SIG-M5 (cell line): Measurements from ENCODE around the gene GLIPR1L2.
"Not testable (repeated sequence)": the region's sequence is repeated elsewhere in the genome, so short reads cannot be mapped to it uniquely, and the experiment has no call there.

Experiments
- DNase-seq: peaks from one replicate; lab custom pipeline; 2025; lab: John Stamatoyannopoulos, UW

GLIPR1L2 gene

DNA sequence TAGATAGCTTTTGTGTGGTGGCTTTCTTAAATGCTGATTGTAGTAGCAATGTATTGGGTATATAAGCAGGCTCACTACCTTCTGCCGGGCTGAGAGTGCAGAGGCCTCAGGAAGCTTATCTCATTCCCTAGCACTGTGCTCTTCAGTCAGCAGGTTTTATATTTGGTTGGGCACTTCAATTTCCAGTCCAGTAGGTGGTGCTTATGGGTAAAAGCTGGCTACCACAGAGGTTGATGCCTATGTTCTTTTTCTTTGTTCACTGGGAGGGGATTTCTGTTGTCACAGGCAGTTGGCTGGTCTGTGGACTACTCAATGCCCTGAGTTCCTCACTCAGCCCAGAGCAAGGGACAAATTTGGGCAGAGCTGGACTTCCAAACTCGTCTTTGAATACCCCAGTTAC, 46.7 kb downstream of the GLIPR1L2 start:
- DNase-seq: no peak

DNA sequence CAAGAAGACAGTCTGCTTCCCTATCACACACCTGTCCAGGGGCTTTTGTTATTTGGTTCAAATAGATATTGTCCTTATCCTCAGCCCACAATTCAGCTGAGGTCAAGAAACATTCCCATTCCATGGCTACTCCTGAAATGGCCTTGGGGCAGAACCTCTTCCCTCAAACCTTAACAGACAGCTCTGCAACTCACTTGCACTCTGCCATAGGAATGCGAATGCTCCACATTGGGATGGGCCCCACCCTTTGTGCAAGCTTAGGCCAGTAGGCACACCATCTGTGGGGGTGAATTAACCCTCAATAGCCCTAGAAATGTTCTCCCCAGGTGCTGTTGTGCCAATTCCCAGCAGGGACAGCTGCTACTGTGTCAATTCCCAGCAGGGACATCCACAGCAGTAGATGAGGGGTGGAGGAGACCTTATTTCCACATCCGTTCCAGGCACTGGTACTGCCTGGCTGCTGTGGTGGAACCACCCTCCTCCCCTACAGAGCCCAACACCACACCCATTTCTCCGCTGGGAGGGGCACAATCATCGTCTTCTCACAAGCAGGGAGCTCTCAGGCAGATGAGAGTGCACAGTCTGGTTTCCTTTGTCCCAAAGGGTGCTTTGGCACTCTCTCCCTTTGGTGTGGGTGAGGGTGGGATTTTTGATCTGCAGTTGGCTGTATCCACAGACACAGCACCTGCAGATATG, 47.3 kb downstream of the GLIPR1L2 start:
- DNase-seq: no peak

DNA sequence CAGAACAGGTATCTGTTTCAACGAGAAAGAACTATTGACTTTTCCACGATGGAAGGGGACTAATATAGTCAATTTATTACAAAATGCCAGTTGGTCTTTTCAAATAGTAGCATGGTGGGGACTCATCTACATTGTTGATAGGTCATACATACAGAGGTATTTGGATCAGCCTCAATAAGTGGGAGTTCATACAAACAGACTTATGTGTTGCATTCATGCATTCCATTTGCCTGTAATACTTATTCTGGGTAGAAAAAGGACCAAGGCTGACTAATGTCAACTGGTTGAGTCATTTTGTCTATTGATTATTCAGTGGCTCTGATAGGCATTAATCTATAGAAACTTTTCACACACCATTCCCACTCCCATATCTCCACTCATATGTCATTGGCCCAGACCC, 48.2 kb downstream of the GLIPR1L2 start:
- DNase-seq: no peak

DNA sequence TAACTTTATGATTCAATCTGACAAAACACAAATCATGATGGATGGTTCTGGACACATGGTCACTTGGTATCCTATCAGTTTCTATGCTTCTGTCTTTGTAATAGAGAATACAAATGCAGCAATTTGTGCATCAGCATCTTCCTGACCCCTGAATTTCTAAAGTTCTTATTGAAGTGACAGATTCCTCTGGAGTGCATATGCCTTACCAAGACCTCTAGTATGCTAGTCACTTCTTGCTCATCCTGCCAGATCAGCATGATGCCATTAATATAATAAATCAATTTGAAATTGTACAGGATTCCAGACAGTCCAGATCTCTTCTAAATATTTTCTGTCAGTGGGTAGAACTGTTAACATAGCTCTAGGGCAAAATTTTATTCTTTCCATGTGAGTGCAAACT, 49.0 kb downstream of the GLIPR1L2 start:
- DNase-seq: no peak

DNA sequence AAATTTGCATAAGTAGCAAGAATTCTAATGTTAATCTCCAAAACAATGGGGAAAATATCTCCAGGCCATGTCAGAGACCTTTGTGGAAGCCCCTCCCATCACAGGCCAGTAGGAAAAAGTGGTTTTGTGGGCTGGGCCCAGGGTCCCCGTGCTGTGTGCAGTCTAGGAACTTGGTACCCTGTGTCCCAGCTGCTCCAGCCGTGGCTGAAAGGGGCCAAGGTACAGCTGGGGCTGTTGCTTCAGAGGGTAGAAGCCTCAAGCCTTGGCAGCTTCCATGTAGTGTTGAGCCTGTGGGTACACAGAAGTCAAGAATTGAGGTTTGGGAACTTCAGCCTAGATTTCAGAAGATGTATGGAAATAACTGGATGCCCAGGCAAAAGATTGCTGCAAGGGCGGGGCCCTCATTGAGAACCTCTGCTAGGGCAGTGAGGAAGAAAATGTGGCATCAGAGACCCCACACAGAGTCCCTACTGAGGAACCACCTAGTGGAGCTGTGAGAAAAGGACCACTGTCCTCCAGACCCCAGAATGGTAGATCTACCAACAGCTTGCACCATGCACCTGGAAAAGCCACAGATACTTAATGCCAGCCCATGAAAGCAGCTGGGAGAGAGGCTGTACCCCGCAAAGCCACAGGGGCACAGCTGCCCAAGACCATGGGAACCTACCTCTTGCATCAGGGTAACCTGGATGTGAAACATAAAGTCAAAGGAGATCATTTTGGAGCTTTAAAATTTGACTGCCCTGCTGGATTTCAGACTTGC, 51.0 kb downstream of the GLIPR1L2 start:
- DNase-seq: not testable (repeated sequence)

DNA sequence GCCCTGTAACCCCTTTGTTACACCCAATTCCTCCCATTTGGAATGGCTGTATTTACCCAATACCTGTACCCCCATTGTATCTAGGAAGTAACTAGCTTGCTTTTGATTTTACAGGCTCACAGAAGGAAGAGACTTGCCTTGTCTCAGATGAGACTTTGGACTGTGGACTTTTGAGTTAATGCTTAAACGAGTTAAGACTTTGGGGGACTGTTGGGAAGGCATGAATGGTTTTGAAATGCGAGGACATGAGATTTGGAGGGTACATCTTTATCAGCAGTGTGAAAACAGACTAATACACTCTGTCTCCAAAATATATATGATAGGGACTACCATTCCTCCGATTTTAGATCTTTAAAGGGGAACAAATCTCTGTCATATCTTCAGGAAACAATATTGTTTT, 51.6 kb downstream of the GLIPR1L2 start:
- DNase-seq: not testable (repeated sequence)

DNA sequence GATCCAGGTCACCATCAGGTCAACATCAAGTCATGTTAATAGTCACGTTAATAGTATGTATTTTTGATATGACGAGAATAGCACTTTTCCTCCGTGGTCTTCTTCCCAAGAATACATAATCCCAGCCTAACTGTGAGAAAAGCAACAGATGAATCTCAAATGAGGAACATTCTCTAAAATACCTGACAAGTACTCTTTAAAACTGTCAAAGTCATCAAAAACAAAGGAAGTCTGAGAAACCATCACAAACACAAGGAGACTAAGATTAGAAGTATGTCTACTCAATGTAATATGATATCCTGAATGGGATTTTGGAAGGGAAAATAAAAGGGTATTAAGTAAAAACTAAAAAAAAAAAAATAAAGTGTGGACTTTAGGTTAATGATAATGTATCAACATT, 52.8 kb downstream of the GLIPR1L2 start:
- no peak for DNase-seq

DNA sequence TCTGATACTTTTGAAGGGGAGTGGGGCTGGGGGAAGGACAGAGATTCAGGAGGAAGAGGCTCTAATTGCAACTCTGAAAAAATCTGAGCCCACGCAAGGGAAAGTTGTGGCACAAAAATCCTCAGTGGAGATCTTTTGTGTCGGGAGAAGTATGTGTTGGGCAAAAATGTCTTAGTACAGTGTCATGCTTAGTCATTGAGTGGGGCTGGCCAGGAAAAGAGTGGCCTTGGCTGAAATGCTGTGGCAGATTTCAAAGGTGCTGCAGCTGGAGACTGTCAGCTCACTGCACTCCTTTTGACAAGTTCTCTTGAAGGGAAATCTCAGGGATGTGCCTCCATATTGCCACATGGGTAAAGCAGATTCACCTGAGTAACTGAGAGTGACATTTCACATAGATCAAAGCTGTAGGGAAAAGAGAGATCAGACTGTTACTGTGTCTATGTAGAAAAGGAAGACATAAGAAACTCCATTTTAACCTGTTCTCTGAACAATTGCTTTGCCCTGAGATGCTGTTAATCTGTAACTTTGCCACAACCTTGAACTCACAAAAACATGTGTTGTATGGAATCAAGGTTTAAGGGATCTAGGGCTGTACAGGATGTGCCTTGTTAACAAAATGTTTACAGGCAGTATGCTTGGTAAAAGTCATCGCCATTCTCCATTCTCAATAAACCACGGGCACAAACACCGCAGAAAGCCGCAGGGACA, 53.7 kb downstream of the GLIPR1L2 start:
- DNase-seq: no peak

DNA sequence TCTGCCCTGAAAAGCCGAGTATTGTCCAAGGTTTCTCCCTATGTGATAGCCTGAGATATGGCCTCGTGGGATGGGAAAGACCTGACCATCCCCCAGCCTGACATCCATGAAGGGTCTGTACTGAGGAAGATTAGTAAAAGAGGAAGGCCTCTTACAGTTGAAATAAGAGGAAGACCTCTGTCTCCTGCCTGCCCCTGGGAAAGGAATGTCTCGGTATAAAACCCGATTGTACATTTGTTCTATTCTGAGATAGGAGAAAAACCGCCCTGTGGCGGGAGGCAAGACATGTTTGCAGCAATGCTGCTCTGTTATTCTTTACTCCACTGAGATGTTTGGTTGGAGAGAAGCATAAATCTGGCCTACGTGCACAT, 54.2 kb downstream of the GLIPR1L2 start:
- not testable (repeated sequence) for DNase-seq

DNA sequence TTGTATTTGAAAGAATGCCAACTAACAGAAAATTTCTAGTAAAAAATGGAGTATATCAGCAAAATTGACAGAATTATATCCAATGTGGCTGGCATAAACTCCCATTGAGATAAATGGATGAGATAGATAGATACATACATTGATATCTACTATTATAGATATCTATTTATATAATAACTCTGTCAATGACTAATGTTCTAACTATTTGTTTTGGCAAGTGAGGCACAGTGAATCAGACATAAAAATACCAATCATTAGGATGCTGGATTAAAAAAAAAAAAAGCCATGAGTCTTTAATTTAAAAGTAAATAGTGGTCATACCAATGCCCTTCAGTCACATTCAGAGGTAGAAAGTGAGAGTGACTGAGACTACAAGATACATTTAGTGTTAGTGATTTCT, 56.0 kb downstream of the GLIPR1L2 start:
- no peak for DNase-seq

DNA sequence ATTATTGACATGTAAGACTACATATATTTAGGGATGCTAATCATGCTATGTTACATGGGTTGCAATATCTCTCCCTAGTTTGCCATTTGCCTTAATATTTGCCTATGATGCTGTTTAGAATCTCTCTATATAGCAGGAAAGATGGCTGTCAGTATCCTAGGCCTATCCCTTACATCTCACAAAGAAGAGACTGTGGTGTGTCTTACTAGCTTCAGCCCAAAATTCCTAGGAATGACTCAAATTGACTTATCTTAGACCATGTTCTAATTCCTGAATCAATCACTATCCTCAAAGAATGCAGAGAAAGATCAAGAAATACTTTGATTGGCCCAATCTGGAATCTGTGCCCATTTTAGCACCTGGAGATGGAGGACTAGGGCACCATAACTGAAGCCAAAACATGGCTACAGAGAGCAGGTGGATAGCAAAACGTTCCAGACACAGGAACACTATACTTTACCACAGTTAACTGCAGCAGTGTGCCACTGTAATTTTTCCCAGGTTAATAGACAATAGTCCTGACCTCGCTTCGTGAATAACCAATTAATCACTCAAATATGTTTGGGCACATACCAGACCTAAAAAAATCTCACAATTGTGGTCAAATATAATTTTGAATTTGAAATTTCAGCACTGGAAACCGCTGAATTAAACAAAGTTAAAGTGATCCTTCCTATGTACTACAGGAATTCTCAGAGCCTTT, 57.0 kb downstream of the GLIPR1L2 start:
- DNase-seq: no peak

DNA sequence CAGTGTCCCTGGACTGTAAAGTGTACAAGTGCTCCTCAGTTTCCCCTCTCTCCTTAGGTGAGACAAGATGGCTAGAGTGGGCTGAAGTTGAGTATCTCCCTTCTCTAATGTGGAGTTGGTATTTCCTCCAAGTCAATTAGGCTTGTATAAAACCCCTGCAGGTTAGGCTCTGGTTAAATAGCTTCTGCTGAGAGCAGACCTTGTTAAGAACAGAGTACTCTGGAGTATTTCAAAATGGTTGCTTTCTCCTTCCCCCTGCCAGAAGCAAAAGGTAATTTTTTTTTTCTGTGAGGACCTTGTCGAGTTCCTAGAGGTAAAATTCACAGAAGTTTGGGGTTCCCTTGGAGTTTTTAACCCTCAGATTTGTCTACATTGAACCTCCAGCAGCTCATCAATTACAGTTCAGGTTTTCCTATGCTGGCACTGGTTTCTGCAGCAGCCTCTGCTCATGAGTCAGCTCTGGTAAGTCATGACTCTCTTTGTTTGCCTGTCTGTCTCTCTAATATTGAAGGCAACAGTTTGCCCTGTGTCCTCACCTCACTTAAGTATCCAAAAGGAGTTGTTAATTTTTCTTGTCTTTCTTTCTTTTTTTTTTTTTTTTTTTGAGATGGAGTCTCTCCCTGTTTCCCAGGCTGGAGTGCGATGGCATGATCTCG, 61.9 kb downstream of the GLIPR1L2 start:
- no peak for DNase-seq

DNA sequence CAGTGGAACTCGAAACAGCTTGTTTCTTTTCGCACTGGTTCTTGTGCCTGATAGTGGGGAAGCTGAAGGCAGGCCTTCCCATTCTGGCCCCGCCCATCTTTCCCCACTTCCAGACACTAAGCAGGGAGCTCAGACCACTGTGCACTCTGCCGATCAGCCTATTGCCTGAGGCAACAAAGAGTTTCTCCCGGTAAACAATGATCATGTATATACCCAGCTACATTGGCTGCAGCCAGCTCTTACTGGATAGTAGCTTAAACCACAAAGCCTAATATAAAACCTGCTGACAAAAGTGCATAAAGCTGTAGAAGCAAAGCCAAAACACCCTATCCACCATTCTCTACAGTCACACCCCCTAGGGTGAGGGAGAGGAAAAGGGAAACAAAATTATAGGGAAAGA, 65.0 kb downstream of the GLIPR1L2 start:
- DNase-seq: no peak

DNA sequence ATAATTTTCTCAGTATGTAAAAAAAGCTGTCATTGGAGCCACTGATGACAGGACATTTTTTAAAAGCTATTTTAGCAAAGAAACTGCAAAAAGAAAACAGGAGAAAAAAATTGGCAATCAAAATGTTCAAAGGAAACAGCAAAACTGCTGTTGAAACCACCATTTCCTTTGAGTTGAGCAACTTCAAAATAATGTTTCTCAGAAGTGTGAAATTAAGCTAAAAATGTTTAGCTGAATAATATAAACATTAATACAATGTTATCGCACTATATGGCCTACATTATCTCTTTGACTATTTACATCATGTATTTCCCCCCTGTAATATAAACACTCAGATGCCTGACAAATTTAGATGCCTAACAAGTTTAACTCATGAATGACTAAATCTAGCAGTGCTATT, 66.3 kb downstream of the GLIPR1L2 start:
- no peak for DNase-seq

DNA sequence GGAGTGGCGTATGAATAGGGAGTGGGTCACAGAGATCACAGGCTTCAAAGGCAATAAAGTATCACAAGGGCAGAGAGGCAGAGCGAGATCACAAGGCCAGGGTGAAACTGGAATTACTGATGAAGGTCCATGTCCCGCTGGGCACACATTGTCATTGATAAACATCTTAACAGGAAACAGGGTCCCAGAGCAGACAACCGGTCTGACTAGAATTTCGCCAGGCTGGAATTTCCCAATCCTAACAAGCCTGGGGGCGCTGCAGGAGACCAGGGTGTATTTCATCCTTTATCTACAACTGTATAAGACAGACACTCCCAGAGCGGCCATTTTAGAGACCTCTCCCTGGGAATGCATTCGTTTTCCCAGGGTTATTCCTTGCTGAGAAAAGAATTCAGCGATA, 67.0 kb downstream of the GLIPR1L2 start:
- DNase-seq: not testable (repeated sequence)

DNA sequence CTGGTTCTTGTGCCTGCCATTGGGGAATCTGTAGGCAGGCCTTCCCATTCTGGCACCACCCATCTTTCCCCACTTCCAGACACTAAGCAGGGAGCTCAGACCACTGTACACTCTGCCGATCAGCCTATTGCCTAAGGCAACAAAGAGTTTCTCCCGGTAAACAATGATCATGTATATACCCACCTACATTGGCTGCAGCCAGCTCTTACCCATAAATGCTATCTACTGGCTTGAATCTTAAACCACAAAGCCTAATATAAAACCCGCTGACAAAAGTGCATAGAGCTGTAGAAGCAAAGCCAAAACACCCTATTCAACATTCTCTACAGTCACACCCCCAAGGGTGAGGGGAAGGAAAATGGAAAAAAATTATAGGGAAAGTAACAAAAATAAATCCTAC, 68.9 kb downstream of the GLIPR1L2 start:
- no peak for DNase-seq

DNA sequence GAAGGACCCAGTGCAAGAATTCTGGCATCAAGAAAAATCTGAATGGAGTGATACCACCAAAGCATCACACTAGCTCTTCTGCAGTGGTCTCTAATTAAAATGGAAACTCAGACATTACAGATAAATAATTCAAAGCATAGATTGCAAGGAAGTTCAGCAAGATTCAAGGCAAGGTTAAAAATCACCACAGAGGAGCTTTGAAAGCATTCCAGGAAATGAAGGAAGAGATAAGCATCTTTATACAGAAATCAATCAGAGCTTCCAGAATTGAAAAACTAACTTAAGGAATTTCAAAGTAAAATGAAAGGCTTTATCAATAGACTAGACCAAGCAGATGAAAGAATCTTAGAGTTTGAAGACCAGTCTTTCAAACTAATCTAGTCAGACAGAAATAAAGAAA, 69.3 kb downstream of the GLIPR1L2 start:
- no peak for DNase-seq

DNA sequence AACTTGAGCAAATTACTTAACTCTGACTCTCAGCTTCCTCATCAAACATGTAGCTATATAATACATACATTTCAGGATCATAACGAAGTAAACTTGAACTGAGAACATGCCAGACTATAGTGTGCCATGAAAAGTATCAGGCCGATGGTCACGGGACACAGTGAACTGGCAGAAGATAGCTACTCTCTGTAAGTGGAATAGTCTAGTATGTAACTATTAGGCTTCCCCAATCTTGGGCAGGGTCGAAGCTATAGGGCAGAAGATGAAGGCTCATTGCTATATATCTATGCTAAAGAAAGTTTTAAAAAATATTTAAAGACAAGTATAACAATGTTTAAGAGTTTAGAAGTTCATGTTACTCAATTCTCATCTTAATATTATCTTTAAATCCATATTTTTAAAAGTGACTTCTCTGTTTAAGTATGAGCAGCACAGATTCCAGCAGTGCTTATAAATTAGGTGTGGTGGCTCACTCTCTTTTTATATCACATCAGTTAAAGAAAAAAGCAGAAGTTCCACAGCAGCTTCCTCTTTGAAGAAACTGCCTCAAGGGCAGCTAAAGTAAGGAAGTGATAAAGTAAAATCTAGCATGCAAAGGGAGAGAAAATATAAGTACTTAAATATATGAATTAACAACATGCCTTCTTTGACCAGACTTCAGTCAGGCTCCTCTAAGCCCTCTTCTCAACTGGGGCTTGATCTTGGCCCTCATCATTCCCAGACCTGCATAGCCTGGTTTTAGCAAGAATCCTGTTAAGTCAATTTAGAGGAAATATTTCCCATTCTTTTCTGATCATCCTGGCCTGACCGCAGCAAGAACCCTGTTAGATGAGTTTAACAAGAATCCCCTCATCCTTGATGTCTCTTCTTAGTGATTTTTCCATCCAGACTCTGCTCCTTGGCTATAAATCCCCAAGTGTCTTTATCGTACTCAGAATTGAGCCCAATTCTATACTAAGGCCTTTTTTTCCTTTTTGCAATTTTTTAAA, 81.3 kb downstream of the GLIPR1L2 start:
- DNase-seq: peak; percentile 75

DNA sequence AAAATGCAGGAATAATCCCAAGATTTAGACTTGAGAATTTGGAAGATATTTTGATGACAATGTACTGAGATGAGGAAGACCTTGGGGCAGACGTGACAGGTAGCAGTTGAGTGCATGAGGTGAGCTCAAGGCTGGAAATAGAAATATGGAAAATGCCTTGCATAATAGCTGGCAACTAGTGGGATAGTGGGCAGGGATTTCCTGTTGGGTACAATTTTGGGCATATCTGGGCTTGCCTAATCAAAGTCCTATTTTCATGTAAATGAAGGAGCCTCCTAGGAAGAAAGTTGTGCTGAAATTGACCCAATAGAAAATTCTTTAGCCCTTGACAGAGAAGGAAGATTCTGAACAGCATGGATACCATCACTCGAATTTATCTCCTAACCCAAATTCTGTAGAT, 83.2 kb downstream of the GLIPR1L2 start:
- DNase-seq: no peak

DNA sequence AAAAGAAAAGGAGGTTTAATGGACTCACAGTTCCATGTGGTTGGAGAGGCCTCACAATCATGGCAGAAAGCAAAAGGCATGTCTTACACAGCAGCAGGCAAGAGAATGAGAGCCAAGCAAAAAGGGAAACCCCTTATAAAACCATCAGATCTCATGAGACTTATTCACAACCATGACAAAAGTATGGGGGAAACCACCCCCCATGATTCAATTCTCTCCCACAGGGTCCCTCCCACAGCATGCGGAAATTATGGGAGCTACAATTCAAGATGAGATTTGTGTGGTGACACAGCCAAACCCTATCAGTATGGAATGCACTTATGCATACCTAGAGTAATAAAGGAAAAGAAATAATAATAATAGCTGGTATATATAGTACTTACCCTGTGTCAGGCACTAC, 85.2 kb downstream of the GLIPR1L2 start:
- DNase-seq: no peak

DNA sequence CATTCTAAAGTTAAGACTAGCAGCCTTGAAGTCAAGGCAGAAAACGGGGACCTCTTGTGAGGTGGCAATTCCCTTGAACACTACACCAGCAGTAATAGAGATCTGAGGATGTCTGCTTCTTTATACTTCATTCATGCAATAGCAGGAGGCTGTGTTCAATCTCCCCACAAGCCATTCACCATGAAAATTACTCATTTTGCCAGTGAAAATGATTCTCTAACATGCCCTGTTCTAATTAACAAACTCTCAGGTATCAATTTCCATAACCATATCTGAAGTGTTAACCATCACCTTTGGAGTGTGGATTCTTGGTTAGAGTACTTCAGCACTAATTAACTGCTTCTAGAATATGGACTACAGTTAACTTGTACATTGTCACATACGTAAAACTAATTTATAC, 86.2 kb downstream of the GLIPR1L2 start:
- DNase-seq: no peak
